Measurements from ENCODE around the gene KRT15. TPM values are rescaled to one million over a fixed set of nuclear protein-coding genes. Genes with fewer than 3 reads are reported as not detected.

KRT15 gene
- polyA plus RNA-seq (2013, experiment 1 of 2; ENCODE audit: insufficient read length) = 0.23 TPM
- polyA plus RNA-seq (2013, experiment 2 of 2; ENCODE audit: insufficient read length) = 0.42 TPM

DNA sequence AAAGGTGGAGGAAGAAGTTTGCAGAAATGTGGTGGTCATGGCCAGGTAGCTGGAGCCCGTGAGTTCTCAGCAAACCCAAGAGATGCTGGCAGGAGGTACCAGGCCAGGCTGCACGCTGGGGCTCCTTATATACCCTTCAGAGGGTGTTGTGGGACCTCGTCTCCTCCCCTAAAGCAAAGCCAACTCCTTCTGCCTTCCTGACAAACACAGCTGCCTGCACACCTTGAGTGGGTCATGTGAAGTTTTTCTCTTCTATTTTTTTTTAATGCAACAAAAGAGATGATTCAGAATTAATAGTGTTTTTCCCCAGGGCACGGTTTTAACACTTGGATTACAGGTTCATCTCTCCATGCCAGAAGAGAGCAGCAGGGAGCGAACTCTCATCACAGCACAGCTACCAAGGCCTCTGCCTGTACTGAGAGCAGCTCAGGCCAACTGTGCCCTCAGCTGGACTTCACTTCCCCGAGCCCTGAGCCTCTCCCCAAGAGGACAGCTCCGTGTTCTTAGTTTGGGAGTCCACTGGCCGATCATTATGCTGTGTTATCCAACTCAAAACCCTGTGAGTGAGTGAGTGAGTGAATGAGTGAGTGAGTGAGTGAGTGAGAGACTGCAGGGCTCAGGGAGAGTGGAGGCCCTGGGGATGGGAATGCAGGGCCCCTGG lies at the start of gene KRT15:
Gene KRT15 (minus strand): TSS at position 102 of the 661 bp plus-strand sequence. CDS start 63 bp downstream, at position 39.
- no peak for DNase-seq

DNA sequence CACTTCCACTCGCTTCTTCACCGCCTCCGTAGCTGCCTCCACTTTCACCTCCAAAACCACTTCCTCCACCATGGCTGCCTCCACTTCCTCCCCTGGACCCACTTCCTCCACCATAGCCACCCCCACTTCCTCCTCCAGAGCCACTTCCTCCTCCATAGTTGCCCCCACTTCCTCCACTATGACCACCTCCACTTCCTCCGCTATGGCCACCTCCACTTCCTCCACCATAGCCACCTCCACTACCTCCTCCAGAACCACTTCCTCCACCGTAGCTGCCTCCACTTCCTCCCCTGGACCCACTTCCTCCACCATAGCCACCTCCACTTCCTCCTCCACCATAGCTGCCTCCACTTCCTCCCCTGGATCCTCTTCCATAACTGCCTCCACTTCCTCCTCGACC lies 48.6 kb upstream of the KRT15 start:
- DNase-seq = no peak

- no peak for DNase-seq
Observed at GRCh38 chr17:41565338-41565737, 46.6 kb upstream of the KRT15 start.

DNA sequence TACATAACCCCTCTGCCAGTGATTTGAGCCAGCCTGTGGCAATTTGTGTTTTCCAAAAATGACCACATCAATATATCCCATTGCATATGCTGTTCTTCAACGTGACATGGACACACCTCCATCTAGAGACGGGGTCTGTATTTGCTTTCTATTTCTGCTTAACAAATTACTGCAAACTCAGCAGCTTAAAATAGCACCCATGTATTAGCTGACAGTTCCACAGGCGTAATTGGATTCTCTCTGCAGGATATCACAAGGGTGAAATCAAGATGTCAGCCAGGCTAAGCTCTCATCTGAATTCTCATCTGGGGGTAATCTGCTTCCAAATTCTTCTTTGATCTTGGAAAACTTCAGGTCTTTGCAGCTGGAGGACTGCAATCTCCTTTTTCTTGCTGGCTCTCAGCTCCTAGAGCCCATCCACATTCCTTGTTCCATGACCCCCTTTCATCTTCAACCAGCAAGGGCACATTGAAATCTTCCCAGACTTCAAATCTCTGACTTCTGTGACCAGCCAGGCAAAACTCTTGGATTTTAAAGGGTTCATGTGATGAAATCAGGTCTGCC lies 45.0 kb upstream of the KRT15 start:
- DNase-seq = no peak

GRCh38 chr17:41561554-41561953 lies 42.9 kb upstream of the KRT15 start:
- DNase-seq = no peak

GRCh38 chr17:41559548-41559947 lies 40.9 kb upstream of the KRT15 start:
- peak; percentile 19 for DNase-seq

- no peak for DNase-seq
Observed at GRCh38 chr17:41556931-41557330, 38.2 kb upstream of the KRT15 start.

GRCh38 chr17:41556306-41556705 lies 37.6 kb upstream of the KRT15 start:
- no peak for DNase-seq

GRCh38 chr17:41555105-41555887 lies 36.6 kb upstream of the KRT15 start:
- no peak for DNase-seq

DNA sequence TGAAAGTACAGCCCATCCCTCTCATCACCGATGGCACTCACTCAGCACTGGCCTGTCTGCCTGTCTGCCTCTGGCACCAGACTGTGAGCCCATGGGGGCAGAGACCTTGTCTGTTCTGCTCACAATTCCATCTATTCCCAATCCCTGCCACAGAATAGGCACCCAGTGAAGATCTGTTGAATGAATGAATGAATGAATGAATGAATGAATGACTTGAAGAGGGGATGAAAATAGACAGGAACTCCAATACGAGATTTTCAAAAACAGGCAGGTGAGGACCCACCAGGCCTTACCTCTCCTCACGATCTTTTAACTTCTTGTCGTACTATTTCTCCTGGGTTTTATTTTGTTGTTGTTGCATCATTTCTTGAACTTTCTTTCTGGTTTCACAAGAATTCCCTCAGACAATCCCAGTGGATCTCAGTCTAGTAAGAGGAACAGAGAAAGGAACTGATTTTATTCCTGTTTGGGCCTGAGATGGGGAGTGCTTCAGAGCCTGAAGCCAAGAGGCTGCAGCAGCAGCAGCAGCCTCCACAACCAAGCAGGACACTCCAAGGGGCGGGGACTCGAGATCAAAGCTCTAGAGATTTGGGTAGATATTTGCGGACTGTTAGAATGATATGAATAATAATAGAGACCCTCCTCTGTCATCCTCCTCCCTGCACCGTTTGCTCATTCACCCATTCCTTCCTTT lies 35.4 kb upstream of the KRT15 start:
- DNase-seq = no peak

DNA sequence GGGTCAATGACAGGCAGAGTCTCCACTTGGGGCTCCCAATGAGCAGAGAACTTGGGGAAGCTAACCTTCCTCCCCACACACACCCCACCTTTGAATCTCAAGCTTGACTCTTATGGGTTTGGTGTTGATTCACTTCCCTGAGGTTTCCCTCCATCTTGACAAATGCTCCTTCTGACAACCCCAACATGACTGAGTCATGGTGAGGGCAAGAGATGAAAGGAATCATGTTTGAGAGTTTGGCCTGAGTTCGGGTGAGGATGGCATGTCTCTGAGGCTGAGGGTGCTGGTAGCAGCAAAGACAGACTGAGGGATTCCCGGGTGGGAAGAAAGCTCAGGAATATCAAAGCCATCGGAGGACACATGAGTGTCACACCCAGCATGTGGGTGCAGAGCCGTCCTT lies 34.5 kb upstream of the KRT15 start:
- DNase-seq = peak; percentile 22

- no peak for DNase-seq
Observed at GRCh38 chr17:41552455-41552854, 33.8 kb upstream of the KRT15 start.

DNA sequence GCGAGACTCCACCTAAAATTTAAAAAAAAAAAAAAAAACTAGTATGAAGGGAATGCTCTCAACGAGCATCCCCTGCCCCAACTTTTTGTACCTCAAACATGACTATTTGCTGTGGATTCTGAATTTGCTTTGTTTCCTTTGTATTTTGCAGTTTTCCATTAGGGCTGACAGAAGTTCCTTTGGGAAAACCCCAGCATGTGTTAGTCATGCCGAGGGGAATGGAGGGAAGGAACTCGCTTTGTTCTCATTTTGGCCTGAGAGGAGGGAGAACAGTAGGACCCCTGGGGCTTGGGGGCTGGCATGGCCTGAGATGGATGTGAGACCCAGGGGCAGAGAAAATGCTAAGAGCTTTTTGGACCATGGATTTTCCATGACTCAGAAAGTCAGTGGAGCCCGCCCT lies 32.7 kb upstream of the KRT15 start:
- DNase-seq = peak; percentile 50

DNA sequence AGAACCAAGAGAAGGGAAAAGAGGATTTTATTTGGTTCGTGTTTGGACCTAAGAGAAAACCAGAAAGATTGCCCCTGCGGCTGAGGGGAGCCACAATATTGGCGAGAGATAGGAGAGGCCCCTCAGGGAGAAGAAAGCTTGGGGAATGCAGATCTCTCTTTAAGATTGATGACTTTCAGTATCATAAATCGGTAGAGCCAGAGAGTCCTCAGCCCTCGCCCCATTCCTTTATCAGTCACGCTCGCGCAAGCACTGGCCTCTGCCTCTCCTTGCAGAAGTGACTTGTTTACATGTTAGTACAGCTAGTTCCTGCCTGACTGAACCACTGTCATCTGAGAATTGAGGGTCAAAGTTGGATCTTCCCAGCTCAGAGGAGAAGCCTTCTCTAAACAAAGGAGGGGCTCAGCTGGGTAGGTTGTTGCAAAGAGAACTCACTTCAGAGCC lies 30.9 kb upstream of the KRT15 start:
- DNase-seq = no peak

- DNase-seq = peak; percentile 87
Observed at GRCh38 chr17:41548844-41549595, 30.3 kb upstream of the KRT15 start.

- DNase-seq = peak; percentile 97
Observed at GRCh38 chr17:41547921-41548843, 29.5 kb upstream of the KRT15 start.

GRCh38 chr17:41547378-41547841 lies 28.7 kb upstream of the KRT15 start:
- no peak for DNase-seq

GRCh38 chr17:41546819-41547218 lies 28.1 kb upstream of the KRT15 start:
- DNase-seq = no peak

DNA sequence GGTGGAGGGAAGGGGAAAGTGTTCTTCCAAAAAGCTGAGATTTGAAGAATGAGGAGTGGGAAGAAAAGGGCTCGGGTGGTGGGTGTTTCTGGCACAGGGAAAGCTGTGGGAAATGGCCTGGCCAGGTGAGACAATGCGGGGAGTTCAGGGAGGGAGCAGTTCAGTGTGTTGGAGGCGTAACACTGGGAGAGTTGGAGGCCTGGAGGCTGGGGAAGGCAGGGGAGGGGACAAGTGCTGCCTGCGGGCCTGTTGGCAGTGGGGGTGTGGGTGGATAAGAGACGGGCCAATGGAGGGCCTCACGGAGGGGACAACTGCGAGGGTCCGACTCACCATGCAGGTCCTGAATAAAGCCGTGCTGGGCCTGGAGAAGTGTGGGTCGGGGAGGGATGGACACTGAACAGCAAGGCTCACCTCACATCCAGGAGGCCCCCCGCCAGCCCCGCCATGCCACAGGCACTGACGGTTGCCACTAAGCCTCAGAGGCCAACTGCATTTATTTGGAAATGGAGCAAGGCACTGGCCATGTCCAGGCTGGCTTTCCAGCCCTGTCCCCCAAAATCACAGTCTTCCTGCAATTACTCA lies 27.2 kb upstream of the KRT15 start:
- DNase-seq = no peak

DNA sequence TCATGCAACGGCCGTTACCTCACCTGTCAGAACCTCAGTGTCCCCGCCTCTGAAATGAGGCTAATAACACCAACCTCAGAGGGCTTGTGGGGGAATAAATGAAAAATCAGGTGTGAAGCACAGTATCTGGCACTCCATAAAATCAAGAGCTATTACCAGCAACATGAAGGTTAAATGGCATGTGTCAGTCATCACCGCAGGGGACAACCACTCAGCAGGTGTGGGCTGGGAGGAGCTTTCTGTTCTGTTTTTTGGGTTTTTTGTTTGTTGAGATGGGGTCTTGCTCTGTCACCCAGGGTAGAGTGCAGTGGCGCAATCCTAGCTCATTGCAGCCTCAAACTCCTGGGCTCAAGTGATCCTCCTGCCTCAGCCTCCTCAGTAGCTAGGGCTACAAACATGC lies 26.2 kb upstream of the KRT15 start:
- DNase-seq = no peak

GRCh38 chr17:41544491-41544892 lies 25.8 kb upstream of the KRT15 start:
- peak; percentile 21 for DNase-seq

Measured in fibroblast of skin of abdomen (primary cell).